WERI-Rb-1 (cell line): ENCODE data around the gene C2orf80.

Experiments used
- DNase-seq: peaks from one replicate; pipeline ENCODE4 v3.0.0-alpha.2; 2020
- H3K27ac ChIP-seq: fragments of 250-450 bp; sonication (Bioruptor Pico); 2 replicates; pipeline ENCODE4 v1.5.1; 2020; ENCODE audit warnings: mild to moderate bottlenecking, moderate library complexity
- H3K27me3 ChIP-seq: fragments of 250-450 bp; sonication (Bioruptor Pico); 2 replicates; pipeline ENCODE4 v1.5.1; 2021; ENCODE audit warnings: mild to moderate bottlenecking, low read depth, moderate library complexity; ENCODE audit not compliant: insufficient read depth, severe bottlenecking
- H3K36me3 ChIP-seq: fragments of 250-450 bp; sonication (Bioruptor Pico); 2 replicates; pipeline ENCODE4 v1.5.1; 2020; ENCODE audit warnings: mild to moderate bottlenecking, moderate library complexity
- H3K4me3 ChIP-seq: 2 replicates; pipeline ENCODE4 v1.5.1; 2011; ENCODE audit warnings: low read depth, mild to moderate bottlenecking, control low read depth, low read length
- H3K9me3 ChIP-seq: fragments of 250-450 bp; sonication (Bioruptor Pico); 2 replicates; pipeline ENCODE4 v1.5.1; 2021; ENCODE audit warnings: mild to moderate bottlenecking, moderate library complexity; ENCODE audit not compliant: severe bottlenecking
- TF ChIP-seq, protein P1 (sequence below): IDR thresholded peaks from 2 replicates; pipeline ENCODE4 v1.5.1; 2011; ENCODE audit warnings: low read depth, mild to moderate bottlenecking, control low read depth, inconsistent platforms, low read length

The C2orf80 gene

DNA sequence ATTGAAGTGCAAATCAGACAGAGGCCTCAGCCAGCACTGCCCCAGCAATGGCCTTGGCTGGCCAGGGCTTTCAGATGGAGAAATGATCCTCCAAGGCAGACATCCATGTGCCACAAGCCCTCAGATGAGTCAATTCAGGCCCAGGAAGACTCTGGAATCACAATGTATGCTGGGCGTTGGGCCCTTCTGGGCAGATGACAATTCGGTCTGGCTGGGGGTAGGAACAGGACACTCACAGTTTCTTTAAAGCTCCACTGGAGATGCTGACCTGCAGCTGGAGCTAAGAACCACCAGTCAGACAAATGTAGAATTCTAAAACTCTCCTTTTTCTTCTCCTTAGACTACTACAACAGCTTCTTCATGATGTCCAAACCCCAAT is 53.1 kb downstream of the C2orf80 start:
- DNase-seq = no peak
- Histone ChIP-seq H3K27ac (peak overlapping the region; percentile 41), H3K36me3 (no peaks in the 10 kb centered on the region), H3K27me3 (no peaks in the 10 kb centered on the region), H3K9me3 (peaks cover 2% of the 10 kb centered on the region), H3K4me3 (no peak overlapping the region)
- TF ChIP-seq, protein P1, sequence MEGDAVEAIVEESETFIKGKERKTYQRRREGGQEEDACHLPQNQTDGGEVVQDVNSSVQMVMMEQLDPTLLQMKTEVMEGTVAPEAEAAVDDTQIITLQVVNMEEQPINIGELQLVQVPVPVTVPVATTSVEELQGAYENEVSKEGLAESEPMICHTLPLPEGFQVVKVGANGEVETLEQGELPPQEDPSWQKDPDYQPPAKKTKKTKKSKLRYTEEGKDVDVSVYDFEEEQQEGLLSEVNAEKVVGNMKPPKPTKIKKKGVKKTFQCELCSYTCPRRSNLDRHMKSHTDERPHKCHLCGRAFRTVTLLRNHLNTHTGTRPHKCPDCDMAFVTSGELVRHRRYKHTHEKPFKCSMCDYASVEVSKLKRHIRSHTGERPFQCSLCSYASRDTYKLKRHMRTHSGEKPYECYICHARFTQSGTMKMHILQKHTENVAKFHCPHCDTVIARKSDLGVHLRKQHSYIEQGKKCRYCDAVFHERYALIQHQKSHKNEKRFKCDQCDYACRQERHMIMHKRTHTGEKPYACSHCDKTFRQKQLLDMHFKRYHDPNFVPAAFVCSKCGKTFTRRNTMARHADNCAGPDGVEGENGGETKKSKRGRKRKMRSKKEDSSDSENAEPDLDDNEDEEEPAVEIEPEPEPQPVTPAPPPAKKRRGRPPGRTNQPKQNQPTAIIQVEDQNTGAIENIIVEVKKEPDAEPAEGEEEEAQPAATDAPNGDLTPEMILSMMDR = no peak

- TF ChIP-seq, protein P1 = no peak
- Histone ChIP-seq H3K27me3 (no peaks in the 10 kb centered on the region), H3K27ac (peak overlapping the region; percentile 41), H3K9me3 (peaks cover 2% of the 10 kb centered on the region), H3K4me3 (no peak overlapping the region), H3K36me3 (no peaks in the 10 kb centered on the region)
- peak; percentile 31 for DNase-seq
These were observed 53.8 kb downstream of the C2orf80 start for GRCh38 chr2:208135794-208136715.

GRCh38 chr2:208134928-208135586 is 54.8 kb downstream of the C2orf80 start:
- H3K27ac ChIP-seq = no peak overlapping the region
- TF ChIP-seq, protein P1 = no peak
- no peak overlapping the region for H3K4me3 ChIP-seq
- H3K9me3 ChIP-seq = peaks cover 2% of the 10 kb centered on the region
- H3K27me3 ChIP-seq = no peaks in the 10 kb centered on the region
- DNase-seq = peak; percentile 29
- H3K36me3 ChIP-seq = no peaks in the 10 kb centered on the region

DNA sequence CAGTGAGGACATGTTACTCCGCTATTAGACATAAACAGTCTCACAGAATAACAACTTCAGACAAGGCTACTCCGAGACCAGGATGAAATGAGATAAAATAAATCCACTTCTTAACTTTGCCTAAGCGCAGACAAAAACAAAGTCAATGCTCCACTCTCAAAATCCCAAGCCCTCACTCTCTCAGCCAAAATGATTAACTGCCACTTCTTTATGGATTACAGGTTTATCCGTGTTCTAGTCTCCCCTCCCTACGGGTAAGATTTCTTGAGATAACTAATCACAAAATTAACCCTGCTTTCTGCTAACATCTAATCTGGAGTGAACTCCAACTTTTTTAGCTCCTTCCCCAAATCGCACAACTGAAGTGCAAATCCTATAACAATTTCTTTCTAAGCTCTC is 59.1 kb downstream of the C2orf80 start:
- Histone ChIP-seq H3K36me3 (no peaks in the 10 kb centered on the region), H3K4me3 (peak overlapping the region; percentile 34), H3K27ac (0 out of 2 replicates have a peak overlapping the region, but pooled peaks have one; percentile 3), H3K9me3 (no peaks in the 10 kb centered on the region), H3K27me3 (no peaks in the 10 kb centered on the region)
- peak; percentile 38 for DNase-seq
- TF ChIP-seq, protein P1 = no peak

GRCh38 chr2:208129744-208130711 is 59.8 kb downstream of the C2orf80 start, which contains the start of gene CRYGC:
CRYGC (minus strand) TSS chr2:208129828; CDS start chr2:208129792, 36 bp downstream.
- no peak for DNase-seq
- H3K9me3 ChIP-seq = no peaks in the 10 kb centered on the region
- H3K36me3 ChIP-seq = no peaks in the 10 kb centered on the region
- TF ChIP-seq, protein P1 = no peak
- H3K4me3 ChIP-seq = peak within 1 kb of the TSS; percentile 34
- no peaks in the 10 kb centered on the region for H3K27me3 ChIP-seq
- H3K27ac ChIP-seq = peak within 1 kb of the TSS; percentile 78
